Adrenal gland (tissue), 5 donors: ENCODE measurements around the gene PIRT.

ENCODE experiments used
- CTCF ChIP-seq, 6 experiments: fragments of 450-650 bp in 4 of 6; fragments of 200-600 bp in 2 of 6; sonication (generic) in 1 of 6; IDR thresholded peaks; 1 replicate in 5 of 6; 2 replicates in 1 of 6; pipeline versions ENCODE4 v1.5.1 to v1.8.0; 2016 to 2021; ENCODE audit warnings: antibody characterized with exemption in 6 of 6, mild to moderate bottlenecking in 2 of 6, moderate library complexity in 1 of 6
- POLR2A ChIP-seq, 2 donors: fragments of 450-650 bp; IDR thresholded peaks; one replicate each; pipeline ENCODE4 v1.6.1; 2017; ENCODE audit warnings: antibody characterized with exemption in 2 of 2, mild to moderate bottlenecking in 2 of 2, moderate library complexity in 1 of 2
- donor health status: DM: no; HTN: no; CAD: no.

- no peak for TF ChIP-seq CTCF (IDR thresholded peaks at IDR 0.05)
- TF ChIP-seq POLR2A (IDR thresholded peaks at IDR 0.05), result no peak
Measured at GRCh38 chr17:10857976-10858375, 20.1 kb upstream of the PIRT start.
